Skeletal muscle tissue (tissue), 5 donors: ENCODE measurements around the gene POLR2J2. TPM values are rescaled to one million over a fixed set of nuclear protein-coding genes. Genes with fewer than 3 reads are reported as not detected.
"Not testable (repeated sequence)": the region's sequence is repeated elsewhere in the genome, so short reads cannot be mapped to it uniquely, and the experiment has no call there.

Source experiments
- H3K27ac ChIP-seq: one replicate; pipeline ENCODE4 v1.7.0; 2013; ENCODE audit warnings: mild to moderate bottlenecking, low read depth, low read length, inconsistent platforms
- H3K27me3 ChIP-seq, 3 donors: one replicate each; pipeline ENCODE4 v1.7.0; 2013; ENCODE audit warnings: low read length in 3 of 3; ENCODE audit not compliant: control insufficient read depth in 3 of 3, insufficient read depth in 3 of 3
- H3K36me3 ChIP-seq, 3 donors: one replicate each; pipeline ENCODE4 v1.7.0; 2013; ENCODE audit warnings: low read length in 3 of 3; ENCODE audit not compliant: control insufficient read depth in 3 of 3, insufficient read depth in 3 of 3
- H3K4me1 ChIP-seq, 3 donors: one replicate each; pipeline ENCODE4 v1.7.0; 2013; ENCODE audit warnings: low read length in 3 of 3, mild to moderate bottlenecking in 3 of 3; ENCODE audit not compliant: control insufficient read depth in 3 of 3, insufficient read depth in 3 of 3
- H3K4me3 ChIP-seq, 3 donors: one replicate each; pipeline ENCODE4 v1.7.0; 2013; ENCODE audit warnings: low read length in 3 of 3
- H3K9ac ChIP-seq, 3 donors: one replicate each; pipeline ENCODE4 v1.7.0; 2013; ENCODE audit warnings: low read length in 3 of 3, mild to moderate bottlenecking in 3 of 3, moderate library complexity in 2 of 3, low read depth in 1 of 3
- H3K9me3 ChIP-seq, 3 donors: one replicate each; pipeline ENCODE4 v1.7.0; 2013; ENCODE audit warnings: low read length in 3 of 3; ENCODE audit not compliant: control insufficient read depth in 3 of 3
- small RNA-seq: library from RNA; depleted of rRNA; stranded (forward); fragments of <200 nt; gene quantifications from one replicate; pipeline ENCODE3, GENCODE V24; 2014
- total RNA-seq: library from RNA; depleted of rRNA; stranded (reverse); fragments of >200 nt; gene quantifications from one replicate; pipeline ENCODE4 v1.2.3, GENCODE V29; 2014
- donor health status: Osteomylitis.

The POLR2J2 gene
- total RNA-seq, 1 donor from 2014 or later, result 2.1 TPM

- H3K9me3 ChIP-seq, H3K4me3 ChIP-seq, H3K9ac ChIP-seq, H3K27me3 ChIP-seq, H3K36me3 ChIP-seq, H3K27ac ChIP-seq, H3K4me1 ChIP-seq: not testable (repeated sequence)
These were observed 40.8 kb downstream of the POLR2J2 start for GRCh38 chr7:102630622-102631021.

GRCh38 chr7:102627271-102627904, 44.1 kb downstream of the POLR2J2 start:
- H3K4me1 ChIP-seq, H3K4me3 ChIP-seq, H3K27ac ChIP-seq, H3K9me3 ChIP-seq, H3K27me3 ChIP-seq, H3K9ac ChIP-seq, H3K36me3 ChIP-seq: not testable (repeated sequence)

GRCh38 chr7:102618122-102618521, 53.3 kb downstream of the POLR2J2 start:
- H3K4me3 ChIP-seq, H3K27ac ChIP-seq, H3K9me3 ChIP-seq, H3K36me3 ChIP-seq, H3K4me1 ChIP-seq, H3K27me3 ChIP-seq, H3K9ac ChIP-seq: not testable (repeated sequence)

- peak within 1 kb of the TSS in 2 of 3 donors; percentile 50 to 54 for H3K9ac ChIP-seq
- not testable (repeated sequence) for H3K27me3 ChIP-seq, H3K9me3 ChIP-seq, H3K36me3 ChIP-seq
- peak within 1 kb of the TSS in 2 of 3 donors; percentile 54 to 62 for H3K4me3 ChIP-seq
- peaks cover 3 to 10% (median 5%) of the 10 kb centered on the region in 3 donors for H3K4me1 ChIP-seq
- H3K27ac ChIP-seq, result peak within 1 kb of the TSS; percentile 56
These were observed 54.8 kb downstream of the POLR2J2 start, which contains the start of gene RASA4 for GRCh38 chr7:102616507-102617125. RASA4 (minus strand) TSS chr7:102616756; CDS start chr7:102616689, 67 bp downstream.

Small RNA genes lying within 50 kb of the gene (small RNA-seq; reads per million reads assigned to genes)
- gene AC105052.3 (not detected), gene UPK3BL1 (not detected)

Other genes starting within 250 kb of the POLR2J2 start
- 3.1 TPM for gene ORAI2, start 238.1 kb downstream of the POLR2J2 start, total RNA-seq
- 10.4 TPM for gene ALKBH4, start 206.8 kb downstream of the POLR2J2 start, total RNA-seq
- 12.5 TPM for gene LRWD1, start 206.7 kb downstream of the POLR2J2 start, total RNA-seq
- gene POLR2J, start 192.7 kb downstream of the POLR2J2 start, total RNA-seq, result 19.8 TPM
- 2.6 TPM for gene RASA4B, start 153.9 kb downstream of the POLR2J2 start, total RNA-seq
- 2.6 TPM for gene UPK3BL2, start 128.0 kb downstream of the POLR2J2 start, total RNA-seq
- gene SPDYE2, start 120.4 kb downstream of the POLR2J2 start, total RNA-seq, result not detected
- gene POLR2J3, start 99.1 kb downstream of the POLR2J2 start, total RNA-seq, result 20.4 TPM
- gene RASA4, start 54.9 kb downstream of the POLR2J2 start, total RNA-seq, result 17.2 TPM
- 7.3 TPM for gene UPK3BL1, start 28.9 kb downstream of the POLR2J2 start, total RNA-seq
- gene SPDYE2B, start 21.3 kb downstream of the POLR2J2 start, total RNA-seq, result not detected
- 17.7 TPM for gene FAM185A, start 77.3 kb upstream of the POLR2J2 start, total RNA-seq
- gene LRRC17, start 241.3 kb upstream of the POLR2J2 start, total RNA-seq, result 28.2 TPM